DMS79 treated with DMSO at 0.1 percent for 48 hours (cell line): ENCODE data around the gene SYNPO2.
"Not testable (repeated sequence)": the region's sequence is repeated elsewhere in the genome, so short reads cannot be mapped to it uniquely, and the experiment has no call there.

Source experiments
- DNase-seq: peaks from one replicate; lab custom pipeline; 2025; lab: John Stamatoyannopoulos, UW

Gene SYNPO2

GRCh38 chr4:119005928-119006460, 117.3 kb downstream of the SYNPO2 start:
- no peak for DNase-seq

GRCh38 chr4:119008761-119009160, 120.1 kb downstream of the SYNPO2 start:
- no peak for DNase-seq

- not testable (repeated sequence) for DNase-seq
These were observed 121.6 kb downstream of the SYNPO2 start for GRCh38 chr4:119010221-119010620.

GRCh38 chr4:119010909-119011606, 122.4 kb downstream of the SYNPO2 start:
- no peak for DNase-seq

- no peak for DNase-seq
These were observed 122.9 kb downstream of the SYNPO2 start for GRCh38 chr4:119011607-119011988.

GRCh38 chr4:119014658-119015057, 126.0 kb downstream of the SYNPO2 start:
- DNase-seq = no peak

- DNase-seq = no peak
These were observed 128.0 kb downstream of the SYNPO2 start for GRCh38 chr4:119016636-119017035.

GRCh38 chr4:119017636-119018035, 129.0 kb downstream of the SYNPO2 start:
- no peak for DNase-seq

GRCh38 chr4:119020158-119020557, 131.5 kb downstream of the SYNPO2 start:
- DNase-seq = no peak

GRCh38 chr4:119022520-119022919, 133.9 kb downstream of the SYNPO2 start:
- not testable (repeated sequence) for DNase-seq

- DNase-seq = no peak
These were observed 135.4 kb downstream of the SYNPO2 start for GRCh38 chr4:119024102-119024501.

GRCh38 chr4:119025420-119025819, 136.8 kb downstream of the SYNPO2 start:
- DNase-seq = no peak

- no peak for DNase-seq
These were observed 137.4 kb downstream of the SYNPO2 start for GRCh38 chr4:119025916-119026661.

GRCh38 chr4:119026662-119027444, 138.2 kb downstream of the SYNPO2 start:
- DNase-seq = no peak

- no peak for DNase-seq
These were observed 139.2 kb downstream of the SYNPO2 start for GRCh38 chr4:119027811-119028210.

- DNase-seq = no peak
These were observed 139.6 kb downstream of the SYNPO2 start for GRCh38 chr4:119028296-119028695.

- DNase-seq = no peak
These were observed 141.3 kb downstream of the SYNPO2 start for GRCh38 chr4:119029847-119030535.

- no peak for DNase-seq
These were observed 141.9 kb downstream of the SYNPO2 start for GRCh38 chr4:119030536-119030890.

GRCh38 chr4:119031218-119031617, 142.6 kb downstream of the SYNPO2 start:
- no peak for DNase-seq

GRCh38 chr4:119032921-119033685, 144.4 kb downstream of the SYNPO2 start:
- no peak for DNase-seq
